Measurements from ENCODE around the gene B4GALNT4.

GRCh38 chr11:328012-328411 is 41.3 kb upstream of the B4GALNT4 start:
- TF ChIP-seq, protein P1, sequence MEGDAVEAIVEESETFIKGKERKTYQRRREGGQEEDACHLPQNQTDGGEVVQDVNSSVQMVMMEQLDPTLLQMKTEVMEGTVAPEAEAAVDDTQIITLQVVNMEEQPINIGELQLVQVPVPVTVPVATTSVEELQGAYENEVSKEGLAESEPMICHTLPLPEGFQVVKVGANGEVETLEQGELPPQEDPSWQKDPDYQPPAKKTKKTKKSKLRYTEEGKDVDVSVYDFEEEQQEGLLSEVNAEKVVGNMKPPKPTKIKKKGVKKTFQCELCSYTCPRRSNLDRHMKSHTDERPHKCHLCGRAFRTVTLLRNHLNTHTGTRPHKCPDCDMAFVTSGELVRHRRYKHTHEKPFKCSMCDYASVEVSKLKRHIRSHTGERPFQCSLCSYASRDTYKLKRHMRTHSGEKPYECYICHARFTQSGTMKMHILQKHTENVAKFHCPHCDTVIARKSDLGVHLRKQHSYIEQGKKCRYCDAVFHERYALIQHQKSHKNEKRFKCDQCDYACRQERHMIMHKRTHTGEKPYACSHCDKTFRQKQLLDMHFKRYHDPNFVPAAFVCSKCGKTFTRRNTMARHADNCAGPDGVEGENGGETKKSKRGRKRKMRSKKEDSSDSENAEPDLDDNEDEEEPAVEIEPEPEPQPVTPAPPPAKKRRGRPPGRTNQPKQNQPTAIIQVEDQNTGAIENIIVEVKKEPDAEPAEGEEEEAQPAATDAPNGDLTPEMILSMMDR (IDR thresholded peaks at IDR 0.05): no peak
- TF ChIP-seq EZH2 (IDR thresholded peaks at IDR 0.05): no peak

Measured in neural progenitor cell (in vitro differentiated cells).